Activated T-cell treated with anti-CD3 and anti-CD28 coated beads, Interleukin-2, amount 50 U/mL, for 48 hours (primary cell): ENCODE data around the gene GLRX3.
A peak's percentile ranks its signal among the peaks of the same experiment; 100 is the strongest.
"Not testable (repeated sequence)": the region's sequence is repeated elsewhere in the genome, so short reads cannot be mapped to it uniquely, and the experiment has no call there.

Experiments used
- DNase-seq, 2 experiments: peaks; one replicate each; pipeline ENCODE4 v3.0.0-alpha.2; 2020

The GLRX3 gene

GRCh38 chr10:130190055-130190736 lies 54.0 kb downstream of the GLRX3 start:
- peak; percentile 93 to 95 for DNase-seq

- DNase-seq = no peak
Observed at GRCh38 chr10:130190737-130191115, 54.5 kb downstream of the GLRX3 start.

GRCh38 chr10:130191380-130191779 lies 55.2 kb downstream of the GLRX3 start:
- DNase-seq = no peak

GRCh38 chr10:130192276-130192848 lies 56.2 kb downstream of the GLRX3 start:
- DNase-seq = no peak

GRCh38 chr10:130193033-130193432 lies 56.8 kb downstream of the GLRX3 start:
- DNase-seq = no peak

GRCh38 chr10:130193493-130194193 lies 57.5 kb downstream of the GLRX3 start:
- DNase-seq = no peak

GRCh38 chr10:130194194-130194990 lies 58.2 kb downstream of the GLRX3 start:
- DNase-seq = no peak

- DNase-seq = no peak
Observed at GRCh38 chr10:130194991-130195645, 58.9 kb downstream of the GLRX3 start.

GRCh38 chr10:130195746-130196294 lies 59.6 kb downstream of the GLRX3 start:
- DNase-seq = no peak

GRCh38 chr10:130196511-130197487 lies 60.6 kb downstream of the GLRX3 start:
- no peak for DNase-seq

- DNase-seq = no peak
Observed at GRCh38 chr10:130198651-130199050, 62.5 kb downstream of the GLRX3 start.

GRCh38 chr10:130200179-130201042 lies 64.2 kb downstream of the GLRX3 start:
- no peak for DNase-seq

GRCh38 chr10:130201043-130201380 lies 64.8 kb downstream of the GLRX3 start:
- no peak for DNase-seq

GRCh38 chr10:130202150-130202549 lies 66.0 kb downstream of the GLRX3 start:
- DNase-seq = not testable (repeated sequence)

GRCh38 chr10:130202984-130203621 lies 66.9 kb downstream of the GLRX3 start:
- no peak for DNase-seq

GRCh38 chr10:130203626-130204025 lies 67.4 kb downstream of the GLRX3 start:
- DNase-seq = no peak

GRCh38 chr10:130206216-130206737 lies 70.1 kb downstream of the GLRX3 start:
- no peak for DNase-seq

GRCh38 chr10:130207205-130207604 lies 71.0 kb downstream of the GLRX3 start:
- no peak for DNase-seq

GRCh38 chr10:130208807-130209206 lies 72.6 kb downstream of the GLRX3 start:
- no peak for DNase-seq

GRCh38 chr10:130212746-130213145 lies 76.6 kb downstream of the GLRX3 start:
- DNase-seq = no peak
